Heart right ventricle (tissue), 16 donors: ENCODE results near the gene BTBD10. TPM values are rescaled to one million over a fixed set of nuclear protein-coding genes. Genes with fewer than 3 reads are reported as not detected.

Source experiments
- ATAC-seq, 8 donors: fragments of 200-7000 bp; cut with Tn5 transposase; one replicate each; pipeline ENCODE4 v1.9.1; 2020; ENCODE audit warnings: mild to moderate bottlenecking in 8 of 8, moderate library complexity in 8 of 8, moderate number of reproducible peaks in 1 of 8
- DNase-seq, 2 donors: peaks; one replicate each; pipeline ENCODE4 v3.0.0-alpha.2; 2020
- H3K27ac ChIP-seq, 10 donors: fragments of 200-600 bp; sonication (generic) in 2 of 10; one replicate each; pipeline versions ENCODE4 v1.5.0 to v1.8.0; 2020 to 2022; ENCODE audit warnings: mild to moderate bottlenecking in 3 of 10
- H3K27me3 ChIP-seq, 7 donors: fragments of 200-600 bp; one replicate each; pipeline ENCODE4 v1.8.0; 2021 to 2022; ENCODE audit warnings: mild to moderate bottlenecking in 2 of 7
- H3K36me3 ChIP-seq, 9 donors: fragments of 200-600 bp; sonication (generic) in 1 of 9; one replicate each; pipeline versions ENCODE4 v1.5.0 to v1.8.0; 2020 to 2022; ENCODE audit warnings: mild to moderate bottlenecking in 2 of 9
- H3K4me1 ChIP-seq, 9 donors: fragments of 200-600 bp; sonication (generic) in 1 of 9; one replicate each; pipeline versions ENCODE4 v1.5.0 to v1.8.0; 2020 to 2022; ENCODE audit warnings: mild to moderate bottlenecking in 4 of 9
- H3K4me3 ChIP-seq, 10 donors: fragments of 200-600 bp; sonication (generic) in 2 of 10; one replicate each; pipeline versions ENCODE4 v1.5.0 to v1.8.0; 2020 to 2022; ENCODE audit warnings: mild to moderate bottlenecking in 7 of 10, moderate library complexity in 2 of 10
- H3K9me3 ChIP-seq, 11 donors: fragments of 200-600 bp in 10 of 11; sonication (generic) in 2 of 11; one replicate each; pipeline versions ENCODE4 v1.5.0 to v1.8.0; 2013 to 2022; ENCODE audit warnings: mild to moderate bottlenecking in 2 of 11, control low read depth in 1 of 11, moderate library complexity in 1 of 11
- WGBS, 2 donors: extraction: QIAGEN DNeasy Blood & Tissue Kit; methylation state at CpG; one replicate each; pipeline ENCODE4 v1.1.7; 2013; ENCODE audit warnings: inconsistent platforms in 1 of 2; 5-methylcytosine and 5-hydroxymethylcytosine counted together
- intact Hi-C, 10 donors: fragments of 100-400 bp; cut with DNase I; formaldehyde crosslinking; loops; one replicate each; pipeline versions ENCODE4 v1.11.1 to v1.14.2; 2022
- polyA plus RNA-seq, 2 donors: library from polyadenylated mRNA; stranded (reverse); fragments of 200-250 nt; gene quantifications; one replicate each; pipeline ENCODE4 v1.2.3, GENCODE V29; 2013
- total RNA-seq, 10 donors: library from RNA; stranded (reverse); fragmentation: NEBNext Ultra II Directional in 3 of 10; extraction: Animal tissue kit (Norgen Biotek cat#: 25700) in 3 of 10; gene quantifications; one replicate each; pipeline versions ENCODE4 v1.2.1 to v1.2.4, GENCODE V29; 2021 to 2023
- TF ChIP-seq, protein P1 (sequence below), 9 donors: fragments of 200-600 bp; sonication (generic) in 2 of 9; IDR thresholded peaks; one replicate each; pipeline versions ENCODE4 v1.5.0 to v1.8.0; 2021 to 2022; ENCODE audit warnings: antibody characterized with exemption in 9 of 9, mild to moderate bottlenecking in 5 of 9, moderate library complexity in 1 of 9
- donor health status: Arrhythmogenic right ventricular cardiomyopathy.
- donor health status: ischemic (EF 13 %, LVEDD 7.1; RV severe dilation, severe dysfunction).
- donor health status: healthy with polysubstance abuse.
- donor health status: DM: no; HTN: yes; CAD: no.
- donor health status: DM: no; HTN: no; CAD: no.
- donor health status: ischemic (EF 25% LVEDD 6.9; RV normal size, moderate dysfunction).
- donor health status: ischemic (EF 25% LVEDD 5.7; RV mildly dilated, moderate dysfunction).
- donor health status: healthy.
- donor health status: DM: yes; HTN: yes; CAD: no.
- donor health status: Ischemic cardiomyopathy.
- donor health status: ischemic (EF 35%, LVEDD 5.7; RV mildly dilated, moderate dysfunction).
- donor health status: nonischemic (EF 11% LVEDD 7.7; RV severe dilation, severe dysfunction).
- donor health status: DM: yes; HTN: yes; CAD: no.
- donor health status: PGD.
- donor health status: ischemic (EF 29% LVEDD 5.4; RV normal size, mild dysfunction).
- donor health status: nonischemic (EF 23%, LVEDD 6.1; RV moderate dilation, normal function).

BTBD10 gene
- total and polyA plus RNA-seq, 12 donors: 6.8 to 36.5 (median 23.2) TPM

DNA sequence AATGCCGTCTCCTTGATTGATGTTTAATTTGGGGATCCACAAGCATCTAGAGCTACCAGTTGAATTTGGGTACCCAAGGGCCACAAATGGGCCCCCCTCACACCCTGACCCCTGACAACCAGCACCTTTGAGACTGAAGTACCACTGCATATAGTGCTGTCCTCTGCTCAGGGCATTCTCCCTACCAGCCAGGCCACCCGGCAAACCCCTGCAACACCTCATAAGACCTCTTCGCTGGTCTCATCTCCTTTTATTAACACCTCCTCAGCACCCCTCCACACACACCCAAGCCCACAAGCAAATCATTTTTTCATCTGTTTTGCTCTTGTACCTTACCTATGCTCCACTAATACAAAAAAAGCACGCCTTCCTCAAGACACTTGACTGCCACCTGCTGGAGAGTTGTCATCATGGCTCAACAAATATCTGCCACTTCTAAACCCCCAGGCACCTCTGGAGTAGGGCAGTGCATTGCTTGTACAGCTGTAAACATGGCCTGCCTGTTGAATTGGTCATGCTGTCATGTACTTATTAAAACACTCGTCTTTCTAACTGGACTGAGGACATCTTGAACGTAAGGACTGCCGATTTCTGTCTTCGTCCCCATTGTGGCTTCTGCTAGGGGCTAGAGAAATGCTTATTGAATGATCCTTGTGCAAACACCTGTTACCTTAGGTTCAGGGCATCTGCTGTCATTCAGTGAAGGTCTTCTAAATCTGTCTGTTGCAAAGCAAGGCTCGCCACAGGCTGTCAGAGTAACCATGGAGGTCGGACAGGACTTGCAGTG is 118.9 kb downstream of the BTBD10 start:
- Histone ChIP-seq H3K9me3 (no peaks in the 10 kb centered on the region), H3K4me1 (peaks cover 0 to 34% (median 22%) of the 10 kb centered on the region in 9 donors), H3K36me3 (peaks cover 0 to 9% (median 0%) of the 10 kb centered on the region in 9 donors), H3K4me3 (no peak overlapping the region), H3K27ac (no peak overlapping the region), H3K27me3 (no peaks in the 10 kb centered on the region)
- intact Hi-C loops: loop anchor here in 9 of 10 donors (1.0 to 10.0 kb wide), 7 partner anchors 69 to 382 kb away; partner anchors contain the start of gene BMAL1 (in 1 of the 9)
- TF ChIP-seq, protein P1, sequence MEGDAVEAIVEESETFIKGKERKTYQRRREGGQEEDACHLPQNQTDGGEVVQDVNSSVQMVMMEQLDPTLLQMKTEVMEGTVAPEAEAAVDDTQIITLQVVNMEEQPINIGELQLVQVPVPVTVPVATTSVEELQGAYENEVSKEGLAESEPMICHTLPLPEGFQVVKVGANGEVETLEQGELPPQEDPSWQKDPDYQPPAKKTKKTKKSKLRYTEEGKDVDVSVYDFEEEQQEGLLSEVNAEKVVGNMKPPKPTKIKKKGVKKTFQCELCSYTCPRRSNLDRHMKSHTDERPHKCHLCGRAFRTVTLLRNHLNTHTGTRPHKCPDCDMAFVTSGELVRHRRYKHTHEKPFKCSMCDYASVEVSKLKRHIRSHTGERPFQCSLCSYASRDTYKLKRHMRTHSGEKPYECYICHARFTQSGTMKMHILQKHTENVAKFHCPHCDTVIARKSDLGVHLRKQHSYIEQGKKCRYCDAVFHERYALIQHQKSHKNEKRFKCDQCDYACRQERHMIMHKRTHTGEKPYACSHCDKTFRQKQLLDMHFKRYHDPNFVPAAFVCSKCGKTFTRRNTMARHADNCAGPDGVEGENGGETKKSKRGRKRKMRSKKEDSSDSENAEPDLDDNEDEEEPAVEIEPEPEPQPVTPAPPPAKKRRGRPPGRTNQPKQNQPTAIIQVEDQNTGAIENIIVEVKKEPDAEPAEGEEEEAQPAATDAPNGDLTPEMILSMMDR (IDR thresholded peaks at IDR 0.05): peak; percentile 79 to 90 (median 86)
- peak; percentile 20 to 81 for DNase-seq
- peak in 7 of 8 donors; percentile 25 to 57 (median 29) for ATAC-seq
- 68 to 71% methylated on average over 10 of the region's 10 CpGs for whole genome bisulfite sequencing, 2 donors

GRCh38 chr11:13343067-13343466 is 120.0 kb downstream of the BTBD10 start:
- Histone ChIP-seq H3K27ac (no peak overlapping the region), H3K36me3 (peaks cover 0 to 9% (median 0%) of the 10 kb centered on the region in 9 donors), H3K4me3 (no peak overlapping the region), H3K27me3 (no peaks in the 10 kb centered on the region), H3K4me1 (peaks cover 0 to 34% (median 22%) of the 10 kb centered on the region in 9 donors), H3K9me3 (no peaks in the 10 kb centered on the region)
- TF ChIP-seq, protein P1 (IDR thresholded peaks at IDR 0.05): no peak
- DNase-seq: no peak
- intact Hi-C loops: loop anchor here in 8 of 10 donors (5.0 to 10.0 kb wide), 4 partner anchors 68 to 381 kb away; partner anchors contain the start of gene BMAL1 (in 1 of the 8)
- no peak for ATAC-seq
- 89 to 90% methylated on average over 4 of the region's 4 CpGs for WGBS, 2 donors

DNA sequence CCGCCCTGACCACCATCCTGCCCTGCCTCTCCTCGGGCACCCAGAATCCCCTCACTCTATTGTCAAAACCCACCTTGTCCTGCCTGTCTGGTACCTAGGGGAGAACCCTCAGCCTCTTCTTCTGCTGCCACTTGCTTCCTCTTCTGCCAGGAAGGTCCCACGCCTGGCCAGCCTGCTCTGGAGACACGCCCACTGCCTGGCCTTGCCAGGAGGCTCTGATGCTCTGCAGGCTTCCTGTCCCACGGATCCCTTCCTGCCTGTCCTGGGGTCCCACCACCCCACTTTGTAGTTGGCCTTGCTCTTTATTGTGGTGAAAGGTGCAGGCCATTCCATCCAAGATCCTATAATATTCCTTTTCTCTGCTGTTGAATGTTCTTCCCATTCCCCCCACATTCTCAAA is 122.0 kb downstream of the BTBD10 start:
- H3K4me1 ChIP-seq: peaks cover 0 to 47% (median 27%) of the 10 kb centered on the region in 9 donors

More for the DNA sequence above, 122.0 kb downstream of the BTBD10 start:
- Histone ChIP-seq H3K9me3 (no peaks in the 10 kb centered on the region), H3K27me3 (no peaks in the 10 kb centered on the region), H3K36me3 (peaks cover 0 to 6% (median 0%) of the 10 kb centered on the region in 9 donors), H3K4me3 (no peak overlapping the region), H3K27ac (no peak overlapping the region)
- no peak for ATAC-seq
- intact Hi-C loops: loop anchor here in 9 of 10 donors (2.0 to 10.0 kb wide), 5 partner anchors 66 to 379 kb away; partner anchors contain the start of gene BMAL1 (in 1 of the 9)
- no peak for DNase-seq
- WGBS, 2 donors: 72 to 74% methylated on average over 5 of the region's 5 CpGs
- TF ChIP-seq, protein P1 (IDR thresholded peaks at IDR 0.05): no peak
